HepG2 (cell line): ENCODE measurements around the gene BICRAL.

ENCODE experiments used
- EZH2 ChIP-seq: conservative IDR thresholded peaks from 2 replicates; pipeline ENCODE4 v1.6.1; 2012; ENCODE audit warnings: mild to moderate bottlenecking, low read depth, low read length, moderate library complexity
- POLR2AphosphoS5 ChIP-seq: IDR thresholded peaks from 2 replicates; pipeline ENCODE4 v1.6.1; 2012; ENCODE audit warnings: low read depth, low read length
- RARA ChIP-seq: IDR thresholded peaks from 2 replicates; pipeline ENCODE4 v1.6.1; 2016; ENCODE audit warnings: missing genetic modification reagents, missing compliant biosample characterization
- ZBTB7B ChIP-seq: sonication (generic); formaldehyde crosslinking; IDR thresholded peaks from 2 replicates; pipeline ENCODE4 v1.4.0; 2020; ENCODE audit warnings: missing genetic modification reagents
- ZMYM4 ChIP-seq: sonication (generic); formaldehyde crosslinking; IDR thresholded peaks from 2 replicates; pipeline ENCODE4 v1.8.1; 2023; ENCODE audit warnings: mild to moderate bottlenecking, missing genetic modification reagents
- ZNF780A ChIP-seq: sonication (generic); formaldehyde crosslinking; IDR thresholded peaks from 2 replicates; pipeline ENCODE4 v1.8.0; 2022; ENCODE audit warnings: mild to moderate bottlenecking, missing genetic modification reagents, moderate library complexity
- TF ChIP-seq, protein P1 (sequence below): IDR thresholded peaks from 2 replicates; pipeline ENCODE4 v1.6.1; 2012; ENCODE audit warnings: inconsistent platforms

DNA sequence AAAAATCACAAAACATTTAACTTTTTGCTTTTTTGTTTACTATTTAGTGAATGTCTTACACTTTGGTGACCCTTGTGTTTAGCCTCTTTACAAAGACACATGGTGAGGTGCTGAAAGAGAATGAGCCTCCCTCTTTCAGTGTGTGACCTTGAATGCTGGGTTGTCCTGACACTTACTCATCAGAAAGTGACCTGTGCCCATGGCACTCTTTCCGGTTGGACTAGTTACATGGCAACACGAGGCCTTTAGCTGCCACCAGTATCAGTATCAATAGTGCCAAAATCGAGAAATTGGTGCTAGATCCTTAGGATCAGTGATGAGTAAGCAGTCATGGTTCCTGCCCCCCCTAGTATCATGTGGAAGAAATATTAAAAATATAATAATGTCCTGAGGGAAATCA is 95.8 kb downstream of the BICRAL start:
- no peak for TF ChIP-seq EZH2
- no peak for TF ChIP-seq ZNF780A (CRISPR knock-in tag)
- TF ChIP-seq, protein P1, sequence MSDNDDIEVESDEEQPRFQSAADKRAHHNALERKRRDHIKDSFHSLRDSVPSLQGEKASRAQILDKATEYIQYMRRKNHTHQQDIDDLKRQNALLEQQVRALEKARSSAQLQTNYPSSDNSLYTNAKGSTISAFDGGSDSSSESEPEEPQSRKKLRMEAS = peak; percentile 62
- TF ChIP-seq ZBTB7B (CRISPR knock-in tag) = no peak
- TF ChIP-seq RARA (CRISPR knock-in tag) = peak; percentile 64
- TF ChIP-seq ZMYM4 (CRISPR knock-in tag) = no peak
- TF ChIP-seq POLR2AphosphoS5 = no peak
